WTC11 (cell line): ENCODE measurements around the gene LYAR.

Experiments
- CTCF ChIP-seq: fragments of 200-600 bp; IDR thresholded peaks from 2 replicates; pipeline ENCODE4 v1.8.0; 2022; ENCODE audit warnings: antibody characterized with exemption
- TF ChIP-seq, protein P1 (sequence below): sonication (generic); formaldehyde crosslinking; IDR thresholded peaks from 2 replicates; pipeline ENCODE4 v1.8.1; 2022; ENCODE audit warnings: low read depth, missing genetic modification reagents, borderline replicate concordance

DNA sequence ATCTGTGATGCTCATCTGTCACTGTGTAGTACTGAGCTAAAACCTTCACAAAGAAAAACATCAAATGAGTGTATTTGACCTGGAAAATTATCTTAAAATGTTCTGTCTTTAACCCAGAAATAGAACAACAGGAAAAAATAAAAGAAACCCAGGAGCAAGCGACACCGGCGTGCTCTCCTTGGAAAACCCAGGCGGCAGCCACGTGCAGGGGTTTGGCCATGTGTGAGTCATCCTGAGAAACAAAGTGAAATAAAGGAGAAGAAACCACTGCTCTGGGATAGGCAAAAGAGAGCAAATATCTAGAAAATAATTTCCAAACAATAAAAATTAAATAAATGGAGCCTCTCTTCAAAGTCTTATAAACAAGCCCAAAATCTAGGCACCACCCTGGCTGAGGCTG lies 22.0 kb downstream of the LYAR start:
- TF ChIP-seq CTCF: no peak
- TF ChIP-seq, protein P1, sequence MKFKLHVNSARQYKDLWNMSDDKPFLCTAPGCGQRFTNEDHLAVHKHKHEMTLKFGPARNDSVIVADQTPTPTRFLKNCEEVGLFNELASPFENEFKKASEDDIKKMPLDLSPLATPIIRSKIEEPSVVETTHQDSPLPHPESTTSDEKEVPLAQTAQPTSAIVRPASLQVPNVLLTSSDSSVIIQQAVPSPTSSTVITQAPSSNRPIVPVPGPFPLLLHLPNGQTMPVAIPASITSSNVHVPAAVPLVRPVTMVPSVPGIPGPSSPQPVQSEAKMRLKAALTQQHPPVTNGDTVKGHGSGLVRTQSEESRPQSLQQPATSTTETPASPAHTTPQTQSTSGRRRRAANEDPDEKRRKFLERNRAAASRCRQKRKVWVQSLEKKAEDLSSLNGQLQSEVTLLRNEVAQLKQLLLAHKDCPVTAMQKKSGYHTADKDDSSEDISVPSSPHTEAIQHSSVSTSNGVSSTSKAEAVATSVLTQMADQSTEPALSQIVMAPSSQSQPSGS (CRISPR knock-in tag): no peak
